Activated B cell treated with CpG ODN at 0.5 μM for 24 hours (primary cell): ENCODE data around the gene MUC5B. TPM values are rescaled to one million over a fixed set of nuclear protein-coding genes. Genes with fewer than 3 reads are reported as not detected.

Source experiments
- ATAC-seq: fragments of 200-7000 bp; cut with Tn5 transposase; one replicate; pipeline ENCODE4 v1.10.0; 2021; ENCODE audit warnings: low read depth, mild to moderate bottlenecking, moderate library complexity
- CTCF ChIA-PET: fragments of 350-600 bp; sonication (Branson Sonifier 250); formaldehyde crosslinking; loops from one replicate; lab custom pipeline; 2021; ENCODE audit warnings: antibody characterized with exemption; lab: Charles Lee
- POLR2A ChIA-PET: fragments of 350-600 bp; sonication (Branson Sonifier 250); formaldehyde crosslinking; loops from one replicate; lab custom pipeline; 2021; ENCODE audit warnings: antibody characterized with exemption; lab: Charles Lee
- DNase-seq: peaks from one replicate; pipeline ENCODE4 v3.0.0; 2022
- H3K27ac Mint-ChIP-seq: one replicate; pipeline ENCODE4 v1.8.0; 2020; ENCODE audit warnings: mixed read lengths
- H3K27me3 Mint-ChIP-seq: one replicate; pipeline ENCODE4 v1.8.0; 2021; ENCODE audit warnings: mixed read lengths
- H3K36me3 Mint-ChIP-seq: one replicate; pipeline ENCODE4 v1.8.0; 2021; ENCODE audit warnings: low read depth, mixed read lengths
- H3K4me1 Mint-ChIP-seq: one replicate; pipeline ENCODE4 v1.8.0; 2021; ENCODE audit warnings: mixed read lengths
- H3K4me3 Mint-ChIP-seq: one replicate; pipeline ENCODE4 v1.8.0; 2020; ENCODE audit warnings: mild to moderate bottlenecking, mixed read lengths
- H3K9me3 Mint-ChIP-seq: one replicate; pipeline ENCODE4 v1.8.0; 2020; ENCODE audit warnings: mixed read lengths
- CTCF ChIP-seq: fragments of 200-600 bp; IDR thresholded peaks from one replicate; pipeline ENCODE4 v1.8.0; 2022; ENCODE audit warnings: antibody characterized with exemption, mild to moderate bottlenecking
- intact Hi-C: fragments of 100-400 bp; cut with micrococcal nuclease; formaldehyde crosslinking; loops from one replicate; pipeline ENCODE4 v1.15.1; 2024
- total RNA-seq: library from RNA; stranded (reverse); gene quantifications from 2 replicates; pipeline ENCODE4 v1.2.3, GENCODE V29; 2022

MUC5B gene
- total RNA-seq, 1 donor from 2014 or later, result not detected

- ChIA-PET CTCF (no interaction called here), POLR2A (no interaction called here)
- Mint-ChIP-seq H3K4me1 (no peaks in the 10 kb centered on the region), H3K36me3 (no peaks in the 10 kb centered on the region), H3K4me3 (no peak overlapping the region), H3K27ac (no peak overlapping the region), H3K9me3 (no peaks in the 10 kb centered on the region), H3K27me3 (no peaks in the 10 kb centered on the region)
- ATAC-seq (no peak), DNase-seq (no peak)
- intact Hi-C loops, result no loop called here
- TF ChIP-seq CTCF, result no peak
Measured at GRCh38 chr11:1195682-1196515, 27.0 kb upstream of the MUC5B start.

GRCh38 chr11:1196516-1197391, 26.1 kb upstream of the MUC5B start:
- H3K4me3 Mint-ChIP-seq, result no peak overlapping the region
- no peaks in the 10 kb centered on the region for H3K36me3 Mint-ChIP-seq
- ATAC-seq, result no peak
- no peaks in the 10 kb centered on the region for H3K27me3 Mint-ChIP-seq
- no peak for DNase-seq
- H3K4me1 Mint-ChIP-seq, result no peaks in the 10 kb centered on the region
- H3K9me3 Mint-ChIP-seq, result no peaks in the 10 kb centered on the region
- ChIA-PET POLR2A (no interaction called here), CTCF (no interaction called here)
- TF ChIP-seq CTCF, result no peak
- intact Hi-C loops, result no loop called here
- H3K27ac Mint-ChIP-seq, result no peak overlapping the region

- Mint-ChIP-seq H3K4me1 (no peaks in the 10 kb centered on the region), H3K27me3 (no peaks in the 10 kb centered on the region), H3K9me3 (no peaks in the 10 kb centered on the region), H3K4me3 (no peak overlapping the region), H3K27ac (no peak overlapping the region), H3K36me3 (no peaks in the 10 kb centered on the region)
- POLR2A ChIA-PET, result no interaction called here
- no peak for TF ChIP-seq CTCF
- CTCF ChIA-PET, result no interaction called here
- DNase-seq (no peak), ATAC-seq (no peak)
- intact Hi-C loops, result no loop called here
Measured at GRCh38 chr11:1197431-1197885, 25.4 kb upstream of the MUC5B start.

GRCh38 chr11:1197886-1198560, 24.8 kb upstream of the MUC5B start:
- CTCF ChIA-PET, result no interaction called here
- Mint-ChIP-seq H3K4me1 (no peaks in the 10 kb centered on the region), H3K27me3 (no peaks in the 10 kb centered on the region), H3K4me3 (no peak overlapping the region), H3K36me3 (no peaks in the 10 kb centered on the region), H3K27ac (no peak overlapping the region), H3K9me3 (no peaks in the 10 kb centered on the region)
- DNase-seq (no peak), ATAC-seq (no peak)
- intact Hi-C loops, result no loop called here
- POLR2A ChIA-PET, result no interaction called here
- no peak for TF ChIP-seq CTCF
